NK-92 (cell line): ENCODE measurements around the gene ZFAND2A.
"Not testable (repeated sequence)": the region's sequence is repeated elsewhere in the genome, so short reads cannot be mapped to it uniquely, and the experiment has no call there.

ENCODE experiments used
- DNase-seq: peaks from one replicate; lab custom pipeline; 2025; ENCODE audit not compliant: unreplicated experiment; lab: John Stamatoyannopoulos, UW

Gene ZFAND2A

GRCh38 chr7:1154172-1154739 lies 5.7 kb downstream of the ZFAND2A start:
- DNase-seq: no peak

- no peak for DNase-seq
These were observed 7.5 kb downstream of the ZFAND2A start for GRCh38 chr7:1152492-1152891.

GRCh38 chr7:1151653-1152425 lies 8.2 kb downstream of the ZFAND2A start:
- no peak for DNase-seq

GRCh38 chr7:1151156-1151555 lies 8.8 kb downstream of the ZFAND2A start:
- DNase-seq: no peak

GRCh38 chr7:1150400-1151002 lies 9.5 kb downstream of the ZFAND2A start:
- DNase-seq: no peak

GRCh38 chr7:1149351-1149794 lies 10.6 kb downstream of the ZFAND2A start:
- DNase-seq: no peak

GRCh38 chr7:1147873-1148272 lies 12.1 kb downstream of the ZFAND2A start:
- DNase-seq: not testable (repeated sequence)

- DNase-seq: no peak
These were observed 15.7 kb downstream of the ZFAND2A start for GRCh38 chr7:1144269-1144771.

GRCh38 chr7:1143031-1143430 lies 17.0 kb downstream of the ZFAND2A start:
- DNase-seq: not testable (repeated sequence)

- no peak for DNase-seq
These were observed 17.9 kb downstream of the ZFAND2A start for GRCh38 chr7:1142051-1142635.

GRCh38 chr7:1141651-1142050 lies 18.3 kb downstream of the ZFAND2A start:
- DNase-seq: no peak

- no peak for DNase-seq
These were observed 19.4 kb downstream of the ZFAND2A start for GRCh38 chr7:1140476-1141104.

- no peak for DNase-seq
These were observed 22.4 kb downstream of the ZFAND2A start for GRCh38 chr7:1137517-1138167.

- no peak for DNase-seq
These were observed 23.0 kb downstream of the ZFAND2A start for GRCh38 chr7:1136841-1137516.

GRCh38 chr7:1134951-1135350 lies 25.0 kb downstream of the ZFAND2A start:
- no peak for DNase-seq

- no peak for DNase-seq
These were observed 28.3 kb downstream of the ZFAND2A start for GRCh38 chr7:1131471-1132265.

GRCh38 chr7:1130021-1130990 lies 29.7 kb downstream of the ZFAND2A start:
- DNase-seq: no peak

GRCh38 chr7:1129431-1129830 lies 30.6 kb downstream of the ZFAND2A start:
- no peak for DNase-seq
